Medulla oblongata (tissue), 1 donor: ENCODE data around the gene CDC45.
A peak's percentile ranks its signal among the peaks of the same experiment; 100 is the strongest.
"Not testable (repeated sequence)": the region's sequence is repeated elsewhere in the genome, so short reads cannot be mapped to it uniquely, and the experiment has no call there.

ENCODE experiments used
- DNase-seq: peaks from one replicate; pipeline ENCODE4 v3.0.0-alpha.2; 2015; ENCODE audit errors: extremely low spot score

CDC45 gene, protein sequence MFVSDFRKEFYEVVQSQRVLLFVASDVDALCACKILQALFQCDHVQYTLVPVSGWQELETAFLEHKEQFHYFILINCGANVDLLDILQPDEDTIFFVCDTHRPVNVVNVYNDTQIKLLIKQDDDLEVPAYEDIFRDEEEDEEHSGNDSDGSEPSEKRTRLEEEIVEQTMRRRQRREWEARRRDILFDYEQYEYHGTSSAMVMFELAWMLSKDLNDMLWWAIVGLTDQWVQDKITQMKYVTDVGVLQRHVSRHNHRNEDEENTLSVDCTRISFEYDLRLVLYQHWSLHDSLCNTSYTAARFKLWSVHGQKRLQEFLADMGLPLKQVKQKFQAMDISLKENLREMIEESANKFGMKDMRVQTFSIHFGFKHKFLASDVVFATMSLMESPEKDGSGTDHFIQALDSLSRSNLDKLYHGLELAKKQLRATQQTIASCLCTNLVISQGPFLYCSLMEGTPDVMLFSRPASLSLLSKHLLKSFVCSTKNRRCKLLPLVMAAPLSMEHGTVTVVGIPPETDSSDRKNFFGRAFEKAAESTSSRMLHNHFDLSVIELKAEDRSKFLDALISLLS

DNA sequence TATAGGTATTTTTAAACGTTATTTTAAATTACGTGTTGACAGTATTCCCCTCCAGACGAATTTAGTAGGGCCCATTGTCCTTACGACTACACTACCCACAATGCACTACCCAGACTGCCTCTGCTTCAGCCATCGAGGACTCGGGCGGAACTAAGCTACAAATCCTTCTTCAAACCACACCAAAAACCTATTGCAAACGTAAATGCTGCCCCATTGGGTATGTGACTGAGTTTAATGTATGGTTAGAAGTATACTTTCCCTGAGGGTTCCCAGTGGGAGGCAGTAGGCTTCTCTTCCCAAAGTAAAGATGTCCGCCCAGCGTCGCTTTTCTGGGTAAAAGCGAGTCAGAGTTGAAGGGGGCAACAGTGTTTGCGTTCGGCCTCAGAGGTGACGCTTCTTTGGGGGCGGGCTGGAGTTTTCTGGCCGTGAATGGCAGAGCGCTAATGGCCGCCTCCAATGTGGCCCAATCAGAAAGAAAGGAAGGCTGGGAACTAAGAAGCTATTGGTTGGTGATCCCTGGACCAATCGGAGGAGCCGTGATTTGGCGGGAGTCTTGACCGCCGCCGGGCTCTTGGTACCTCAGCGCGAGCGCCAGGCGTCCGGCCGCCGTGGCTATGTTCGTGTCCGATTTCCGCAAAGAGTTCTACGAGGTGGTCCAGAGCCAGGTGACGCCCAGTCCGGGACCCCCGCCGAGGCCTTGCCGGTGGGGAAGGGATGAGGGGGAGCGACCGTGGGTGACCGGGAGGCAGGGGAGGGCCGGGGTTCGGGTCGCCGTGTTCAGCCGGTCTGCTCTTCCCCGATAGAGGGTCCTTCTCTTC is at the start of gene CDC45:
CDC45 (plus strand) TSS at position 566 of the 818 bp plus-strand sequence; CDS start at position 615, 49 bp downstream.
- peak; percentile 99 for DNase-seq

- DNase-seq, result peak; percentile 13
These were observed 49.5 kb upstream of the CDC45 start for GRCh38 chr22:19429950-19430889.

- no peak for DNase-seq
These were observed 48.7 kb upstream of the CDC45 start for GRCh38 chr22:19430890-19431541.

DNA sequence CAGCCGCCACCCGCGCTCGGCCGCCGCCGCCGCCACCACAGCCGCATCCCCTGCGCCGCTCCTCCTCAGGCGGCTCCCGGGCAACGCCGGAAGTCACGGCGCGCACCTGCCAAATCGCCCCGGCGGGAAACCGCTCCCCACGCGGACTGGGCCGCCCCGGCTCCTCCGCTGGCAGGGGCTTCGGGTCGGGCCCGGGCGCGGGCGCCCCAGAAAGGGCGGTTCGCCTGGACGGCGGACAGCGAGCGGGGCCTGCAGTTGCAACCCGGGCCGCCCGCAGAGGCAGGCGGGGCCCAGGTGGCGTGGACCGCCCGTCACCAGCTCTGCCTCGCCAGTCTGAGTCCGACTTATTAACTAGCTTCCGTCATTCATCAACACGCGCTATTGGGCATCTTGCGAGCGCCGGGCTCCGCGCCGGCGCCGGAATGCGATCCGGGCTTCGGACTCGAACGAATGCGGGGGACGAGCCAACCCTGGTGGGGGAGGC is 48.0 kb upstream of the CDC45 start, which contains the start of gene HIRA:
HIRA (minus strand) TSS at position 85 of the 484 bp plus-strand sequence. CDS start 257 bp downstream, outside the sequence.
- peak; percentile 75 for DNase-seq

DNA sequence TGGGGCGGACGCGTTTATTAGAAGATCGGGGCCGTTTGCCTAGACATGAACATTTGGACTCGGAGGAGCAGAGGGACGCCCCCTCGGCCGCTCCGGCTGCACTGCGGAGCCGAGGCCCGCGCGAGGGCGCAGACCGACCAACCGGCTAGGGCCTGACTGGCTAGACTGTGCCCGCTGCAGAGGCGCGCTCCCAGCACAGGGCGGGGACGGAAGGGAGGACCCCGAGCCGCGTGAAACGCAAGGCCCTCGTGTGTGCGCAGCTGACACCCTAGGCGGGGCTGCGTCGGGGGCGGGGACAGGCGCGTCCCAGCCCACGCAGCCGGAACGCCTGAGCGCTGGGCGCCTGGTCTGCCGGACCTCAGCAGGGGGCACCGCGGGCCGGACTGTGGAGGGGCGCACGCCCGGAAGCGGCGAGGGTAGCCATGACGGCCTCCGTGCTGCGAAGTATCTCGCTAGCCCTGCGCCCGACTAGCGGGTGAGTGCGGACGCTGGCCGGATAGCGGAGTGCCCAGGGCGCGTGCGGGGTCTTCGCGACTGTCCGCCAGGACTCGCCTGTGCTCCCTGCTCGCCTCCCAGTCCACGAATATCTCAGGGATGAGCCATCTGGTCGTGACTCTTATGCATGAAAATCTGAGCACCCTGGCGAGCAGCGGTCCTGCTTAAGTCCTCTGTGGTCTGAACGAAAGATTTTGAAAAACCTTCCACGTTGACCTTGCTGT is 47.4 kb upstream of the CDC45 start, which contains the start of gene MRPL40:
MRPL40 (plus strand) TSS at position 413 of the 719 bp plus-strand sequence; CDS start at position 423, 10 bp downstream.
- peak; percentile 97 for DNase-seq

- no peak for DNase-seq
These were observed 45.3 kb upstream of the CDC45 start for GRCh38 chr22:19434401-19434800.

GRCh38 chr22:19434829-19435580 is 44.7 kb upstream of the CDC45 start:
- no peak for DNase-seq

DNA sequence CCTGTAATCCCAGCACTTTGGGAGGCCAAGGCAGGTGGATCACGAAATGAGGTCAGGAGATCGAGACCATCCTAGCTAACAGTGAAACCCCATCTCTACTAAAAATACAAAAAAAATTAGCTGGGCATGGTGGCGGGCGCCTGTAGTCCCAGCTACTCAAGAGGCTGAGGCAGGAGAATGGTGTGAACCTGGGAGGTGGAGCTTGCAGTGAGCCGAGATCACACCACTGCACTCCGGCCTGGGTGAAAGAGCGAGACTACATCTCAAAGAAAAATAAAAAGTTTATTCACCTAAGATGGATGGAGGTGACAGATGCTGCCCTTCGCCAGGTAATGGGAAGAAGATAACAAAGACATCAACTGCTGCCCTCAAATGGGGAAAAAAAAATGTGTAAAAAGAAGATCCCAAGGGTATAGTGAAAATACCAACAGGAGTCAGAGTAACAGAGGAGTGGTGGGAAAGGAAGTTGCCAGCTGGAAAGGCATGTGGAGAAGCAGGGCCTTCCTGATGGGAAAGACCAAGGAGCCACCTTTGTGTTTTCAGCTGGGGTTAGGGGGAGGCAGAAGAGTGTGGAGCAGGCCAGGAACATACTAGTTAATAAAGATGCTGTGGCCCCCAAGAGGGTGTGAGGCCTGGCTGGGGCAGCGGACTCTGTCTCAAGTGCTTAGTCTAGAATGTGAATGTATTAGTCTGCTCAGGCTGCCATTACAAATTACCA is 43.1 kb upstream of the CDC45 start:
- DNase-seq, result not testable (repeated sequence)

GRCh38 chr22:19438298-19438697 is 41.4 kb upstream of the CDC45 start:
- DNase-seq, result no peak

- no peak for DNase-seq
These were observed 39.1 kb upstream of the CDC45 start for GRCh38 chr22:19440411-19441195.

DNA sequence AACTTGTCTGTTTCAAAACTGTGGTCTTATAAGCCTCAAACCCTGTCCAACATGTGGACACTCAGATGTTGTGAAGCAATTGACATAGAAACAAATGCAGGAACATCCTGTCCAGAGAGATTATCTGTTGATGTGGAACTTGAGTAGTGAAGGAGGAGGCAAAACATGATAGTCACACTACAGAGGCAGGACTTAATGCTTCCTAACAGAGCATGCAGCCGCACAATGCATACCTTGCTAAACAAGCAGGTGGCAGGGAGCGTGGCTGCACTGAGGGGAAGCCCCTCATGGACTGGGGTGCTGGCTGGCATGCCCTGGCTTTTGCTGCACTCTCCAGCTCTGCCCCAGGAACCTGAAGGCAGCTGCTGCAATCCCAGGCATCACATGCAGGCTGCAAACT is 37.6 kb upstream of the CDC45 start:
- no peak for DNase-seq

DNA sequence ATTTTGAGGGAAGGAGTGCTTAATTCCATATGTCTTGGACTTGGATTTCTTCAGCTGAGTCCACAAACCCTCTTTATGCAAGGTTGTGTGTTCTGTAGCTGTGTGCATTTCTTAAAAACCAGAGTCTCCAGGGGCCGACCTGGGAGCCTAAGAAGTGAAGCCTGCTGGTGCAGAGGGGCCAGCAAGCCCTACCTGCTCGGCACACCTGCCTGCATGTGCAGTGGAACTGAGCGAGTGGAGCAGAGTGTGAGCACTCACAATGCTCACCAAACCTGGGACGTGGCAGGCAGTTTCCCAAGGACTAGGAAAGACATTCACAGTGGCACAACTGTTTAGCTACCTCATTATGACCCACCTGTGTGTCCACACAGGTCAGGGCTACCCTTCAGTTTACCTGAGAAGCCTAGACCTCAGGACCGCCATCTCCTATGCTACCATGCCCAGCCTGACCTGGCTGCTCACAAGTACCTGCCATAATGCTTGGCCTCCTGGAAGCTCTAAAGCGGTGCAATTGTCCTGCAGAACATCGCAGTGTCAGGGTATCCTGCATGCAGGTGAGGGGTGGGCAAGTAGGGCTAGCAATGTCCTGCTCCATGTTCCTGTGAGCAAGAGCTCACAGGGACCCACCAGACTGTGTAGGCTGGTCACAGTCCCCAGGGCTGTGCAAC is 36.0 kb upstream of the CDC45 start:
- no peak for DNase-seq

- DNase-seq, result not testable (repeated sequence)
These were observed 34.3 kb upstream of the CDC45 start for GRCh38 chr22:19445279-19445982.

- DNase-seq, result peak; percentile 13
These were observed 33.0 kb upstream of the CDC45 start for GRCh38 chr22:19446603-19447329.

DNA sequence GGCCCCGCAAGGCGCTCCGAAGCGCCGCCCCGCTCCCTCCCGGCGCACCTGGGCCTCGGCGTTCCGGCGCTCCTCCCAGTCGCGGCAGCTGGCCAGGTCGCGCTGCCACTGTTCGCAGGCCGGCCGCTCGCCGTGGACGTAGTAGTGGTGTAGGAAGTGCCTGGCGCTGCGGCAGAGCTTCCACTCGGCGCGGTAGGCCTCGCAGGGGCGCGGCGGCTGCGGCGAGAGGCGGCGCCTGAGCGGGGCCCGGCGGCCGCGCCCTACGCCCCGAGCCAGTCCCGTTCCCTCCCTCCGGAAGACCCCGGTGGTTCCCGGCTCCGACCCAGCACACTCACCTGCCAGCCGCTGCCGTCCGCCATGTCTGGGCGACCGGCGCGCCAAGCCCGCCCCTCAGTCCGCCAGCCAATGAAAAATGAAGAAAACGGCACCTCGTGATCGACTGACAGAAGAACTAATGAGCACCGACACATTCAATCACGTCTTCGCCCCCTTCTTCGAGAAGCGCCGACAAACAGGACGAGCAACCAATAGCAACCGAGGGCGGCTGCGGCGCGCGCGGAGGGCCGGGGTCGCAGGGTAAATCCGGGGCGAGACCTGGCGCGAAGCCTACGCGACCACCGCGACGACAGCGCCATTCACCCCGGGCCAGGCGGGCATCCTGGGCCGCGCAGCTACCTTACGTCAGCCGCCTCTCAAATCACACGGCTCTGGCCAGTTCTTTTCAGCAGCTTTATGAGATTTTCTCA is 32.2 kb upstream of the CDC45 start, which contains the start of gene C22orf39:
C22orf39 (minus strand) TSS at position 382 of the 746 bp plus-strand sequence; CDS start at position 359, 23 bp downstream.
- peak; percentile 98 for DNase-seq
